IPS DF 6.9 (cell line): ENCODE measurements around the gene TRMT1L.
"Not testable (repeated sequence)": the region's sequence is repeated elsewhere in the genome, so short reads cannot be mapped to it uniquely, and the experiment has no call there.

ENCODE experiments used
- DNase-seq: peaks from one replicate; pipeline ENCODE4 v3.0.0-alpha.2; 2013; ENCODE audit warnings: low read depth, low spot score
- H3K27ac ChIP-seq: one replicate; pipeline ENCODE4 v1.5.1; 2013; ENCODE audit warnings: low read length, control low read depth
- H3K27me3 ChIP-seq: 2 replicates; pipeline ENCODE4 v1.6.1; 2013; ENCODE audit warnings: mild to moderate bottlenecking, low read length; ENCODE audit not compliant: control insufficient read depth, insufficient read depth
- H3K36me3 ChIP-seq: 2 replicates; pipeline ENCODE4 v1.6.1; 2013; ENCODE audit warnings: low read length; ENCODE audit not compliant: control insufficient read depth, insufficient read depth
- H3K4me1 ChIP-seq: 2 replicates; pipeline ENCODE4 v1.6.1; 2013; ENCODE audit warnings: low read length; ENCODE audit not compliant: control insufficient read depth, insufficient read depth
- H3K4me3 ChIP-seq: 2 replicates; pipeline ENCODE4 v1.5.1; 2013; ENCODE audit warnings: mild to moderate bottlenecking, low read length
- H3K9me3 ChIP-seq: 2 replicates; pipeline ENCODE4 v1.6.1; 2013; ENCODE audit warnings: low read length, inconsistent platforms; ENCODE audit not compliant: control insufficient read depth, insufficient read depth
- WGBS: extraction: QIAGEN DNeasy Blood & Tissue Kit; methylation state at CpG from one replicate; pipeline ENCODE4 v1.1.7; 2013; ENCODE audit warnings: mixed read lengths, missing lambda C conversion rate; ENCODE audit not compliant: insufficient read length, insufficient coverage; 5-methylcytosine and 5-hydroxymethylcytosine counted together

Gene TRMT1L, protein sequence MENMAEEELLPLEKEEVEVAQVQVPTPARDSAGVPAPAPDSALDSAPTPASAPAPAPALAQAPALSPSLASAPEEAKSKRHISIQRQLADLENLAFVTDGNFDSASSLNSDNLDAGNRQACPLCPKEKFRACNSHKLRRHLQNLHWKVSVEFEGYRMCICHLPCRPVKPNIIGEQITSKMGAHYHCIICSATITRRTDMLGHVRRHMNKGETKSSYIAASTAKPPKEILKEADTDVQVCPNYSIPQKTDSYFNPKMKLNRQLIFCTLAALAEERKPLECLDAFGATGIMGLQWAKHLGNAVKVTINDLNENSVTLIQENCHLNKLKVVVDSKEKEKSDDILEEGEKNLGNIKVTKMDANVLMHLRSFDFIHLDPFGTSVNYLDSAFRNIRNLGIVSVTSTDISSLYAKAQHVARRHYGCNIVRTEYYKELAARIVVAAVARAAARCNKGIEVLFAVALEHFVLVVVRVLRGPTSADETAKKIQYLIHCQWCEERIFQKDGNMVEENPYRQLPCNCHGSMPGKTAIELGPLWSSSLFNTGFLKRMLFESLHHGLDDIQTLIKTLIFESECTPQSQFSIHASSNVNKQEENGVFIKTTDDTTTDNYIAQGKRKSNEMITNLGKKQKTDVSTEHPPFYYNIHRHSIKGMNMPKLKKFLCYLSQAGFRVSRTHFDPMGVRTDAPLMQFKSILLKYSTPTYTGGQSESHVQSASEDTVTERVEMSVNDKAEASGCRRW

GRCh38 chr1:185156854-185157598, at the start of gene TRMT1L, which contains the start of gene SWT1:
Gene TRMT1L, minus strand, starts transcription at chr1:185156953. Its CDS starts 241 bp downstream, at chr1:185156712.
Gene SWT1, plus strand, starts transcription at chr1:185157167. Its CDS starts 3,675 bp downstream, at chr1:185160842.
- Histone ChIP-seq H3K9me3 (no peaks in the 10 kb centered on the region), H3K4me3 (peak within 1 kb of the TSS; percentile 84), H3K27ac (no peak within 1 kb of the TSS), H3K4me1 (no peaks in the 10 kb centered on the region), H3K27me3 (no peaks in the 10 kb centered on the region), H3K36me3 (no peaks in the 10 kb centered on the region)
- peak; percentile 98 for DNase-seq
- WGBS, result no CpG with 5 or more reads among the region's 63 CpGs

DNA sequence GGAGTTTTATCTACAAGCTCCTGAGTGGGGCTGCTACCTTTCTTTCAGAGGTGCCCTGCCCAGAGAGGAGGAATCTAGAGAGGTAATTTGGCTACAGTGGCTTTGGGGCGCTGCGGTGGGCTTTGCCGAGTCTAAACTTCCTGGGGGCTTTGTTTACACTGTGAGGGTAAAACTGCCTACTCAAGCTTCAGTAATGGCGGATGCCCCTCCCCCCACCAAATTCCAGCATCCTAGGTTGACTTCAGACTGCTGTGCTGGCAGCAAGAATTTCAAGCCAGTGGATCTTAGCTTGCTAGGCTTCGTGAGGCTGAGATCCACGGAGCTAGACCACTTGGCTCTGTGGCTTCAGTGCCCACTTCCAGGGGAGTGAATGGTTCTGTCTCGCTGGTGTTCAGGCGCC, 44.1 kb upstream of the TRMT1L start:
- no CpG with 5 or more reads among the region's 8 CpGs for WGBS
- no peaks in the 10 kb centered on the region for H3K36me3 ChIP-seq
- no peaks in the 10 kb centered on the region for H3K9me3 ChIP-seq
- H3K4me3 ChIP-seq, result no peak overlapping the region
- no peaks in the 10 kb centered on the region for H3K27me3 ChIP-seq
- no peak for DNase-seq
- H3K4me1 ChIP-seq, result no peaks in the 10 kb centered on the region
- no peak overlapping the region for H3K27ac ChIP-seq

GRCh38 chr1:185198712-185199111, 42.0 kb upstream of the TRMT1L start:
- no CpG with 5 or more reads among the region's 4 CpGs for WGBS
- H3K4me1 ChIP-seq, H3K27me3 ChIP-seq, H3K27ac ChIP-seq, H3K36me3 ChIP-seq, H3K4me3 ChIP-seq, DNase-seq, H3K9me3 ChIP-seq: not testable (repeated sequence)

DNA sequence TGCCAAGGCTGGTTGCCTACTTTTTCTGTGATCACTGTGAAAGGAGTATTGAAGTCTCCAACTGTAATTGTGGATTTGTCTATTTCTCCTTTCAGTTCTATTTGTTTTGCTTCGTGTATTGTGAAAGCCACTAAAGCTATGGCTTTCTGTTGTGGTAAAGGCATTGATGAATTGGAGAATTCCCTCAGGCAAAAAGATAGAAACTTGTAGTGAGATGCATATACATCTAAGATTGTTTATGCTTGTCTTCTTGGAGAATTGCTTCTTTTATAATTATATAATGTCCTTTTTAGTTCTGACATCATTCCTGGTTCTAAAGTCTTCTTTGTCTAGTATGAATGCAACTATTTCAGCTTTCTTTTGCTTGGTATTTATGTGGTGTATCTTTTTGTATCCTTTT, 37.0 kb upstream of the TRMT1L start:
- Histone ChIP-seq H3K4me3 (no peak overlapping the region), H3K9me3 (no peaks in the 10 kb centered on the region), H3K4me1 (no peaks in the 10 kb centered on the region), H3K36me3 (no peaks in the 10 kb centered on the region), H3K27ac (no peak overlapping the region), H3K27me3 (no peaks in the 10 kb centered on the region)
- no CpG with 5 or more reads among the region's 1 CpG for WGBS
- DNase-seq, result no peak

DNA sequence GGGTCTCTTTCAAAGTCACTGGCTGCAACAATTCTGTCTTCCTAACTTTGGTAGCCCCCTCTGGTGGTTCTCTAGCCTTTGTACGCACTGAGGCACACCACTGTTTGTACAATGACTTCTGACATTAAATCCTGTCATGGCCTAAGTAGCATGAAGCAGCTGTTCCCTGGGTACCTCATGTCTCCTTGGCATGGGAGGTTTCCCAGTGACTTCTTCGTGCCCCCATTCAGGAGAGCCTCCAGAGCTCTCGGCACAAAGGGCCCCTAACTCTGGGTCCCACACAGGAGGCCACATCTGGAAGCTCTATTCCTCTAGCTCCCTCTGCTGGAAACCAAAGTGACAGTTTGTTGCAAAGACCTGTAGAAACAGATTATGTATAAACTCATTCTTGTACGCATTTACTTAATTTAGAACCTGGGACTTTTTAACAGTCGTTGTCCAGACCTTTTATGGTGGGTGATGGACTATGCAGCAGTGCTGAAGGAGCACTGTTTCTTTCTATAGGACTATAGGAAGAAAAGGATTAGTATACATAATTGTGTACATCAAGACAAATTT, 13.6 kb upstream of the TRMT1L start:
- Histone ChIP-seq H3K4me3 (no peak overlapping the region), H3K27ac (no peak overlapping the region), H3K27me3 (no peaks in the 10 kb centered on the region), H3K4me1 (no peaks in the 10 kb centered on the region), H3K9me3 (no peaks in the 10 kb centered on the region), H3K36me3 (no peaks in the 10 kb centered on the region)
- peak; percentile 50 for DNase-seq
- no CpG with 5 or more reads among the region's 5 CpGs for WGBS

DNA sequence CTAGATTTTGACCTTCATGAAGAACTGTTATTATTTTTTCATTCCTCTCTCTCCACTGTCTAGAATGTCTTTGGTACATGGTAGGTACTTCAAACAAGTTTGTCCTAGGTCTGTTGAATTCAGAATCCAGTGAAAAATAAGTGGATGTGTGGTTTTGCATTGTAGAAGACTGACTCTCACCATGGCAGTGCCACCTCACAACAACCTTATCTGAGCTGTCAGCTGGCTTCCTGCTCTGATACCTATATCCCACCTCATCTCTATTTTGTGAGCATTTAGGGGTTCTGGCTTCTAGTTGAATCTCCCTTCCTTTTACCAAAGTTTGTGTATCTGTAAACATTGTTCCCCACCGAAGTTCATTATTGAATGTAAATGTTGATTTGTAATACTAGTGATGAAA, 9.4 kb upstream of the TRMT1L start:
- DNase-seq, result no peak
- no peaks in the 10 kb centered on the region for H3K27me3 ChIP-seq
- no peak overlapping the region for H3K4me3 ChIP-seq
- H3K9me3 ChIP-seq, result no peaks in the 10 kb centered on the region
- no peaks in the 10 kb centered on the region for H3K36me3 ChIP-seq
- H3K27ac ChIP-seq, result no peak overlapping the region
- no CpG with 5 or more reads among the region's 1 CpG for WGBS
- no peaks in the 10 kb centered on the region for H3K4me1 ChIP-seq

DNA sequence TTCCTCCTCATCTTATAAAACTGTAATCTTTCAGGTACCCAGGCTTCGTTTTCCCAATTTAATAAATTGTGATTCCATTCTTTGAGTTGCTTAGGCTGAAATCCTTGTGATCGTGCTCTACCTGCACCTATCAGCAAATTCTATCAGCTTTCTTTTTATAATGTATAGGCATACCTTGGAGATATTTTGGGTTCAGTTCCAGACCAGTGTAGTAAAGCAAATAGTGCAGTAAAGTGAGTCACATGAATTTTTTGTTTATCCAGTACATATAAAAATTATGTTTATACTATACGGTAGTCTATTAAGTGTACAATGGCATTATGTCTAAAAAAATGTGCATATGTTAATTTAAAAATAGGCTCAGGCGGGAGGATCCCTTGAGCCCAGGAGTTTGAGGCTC, 5.7 kb upstream of the TRMT1L start:
- no peak overlapping the region for H3K27ac ChIP-seq
- no peak overlapping the region for H3K4me3 ChIP-seq
- no CpG with 5 or more reads among the region's 4 CpGs for WGBS
- no peaks in the 10 kb centered on the region for H3K36me3 ChIP-seq
- H3K4me1 ChIP-seq, result no peaks in the 10 kb centered on the region
- no peaks in the 10 kb centered on the region for H3K27me3 ChIP-seq
- no peaks in the 10 kb centered on the region for H3K9me3 ChIP-seq
- no peak for DNase-seq

GRCh38 chr1:185159966-185160365, 3.2 kb upstream of the TRMT1L start:
- DNase-seq, result no peak
- H3K27me3 ChIP-seq, result no peaks in the 10 kb centered on the region
- H3K36me3 ChIP-seq, result no peaks in the 10 kb centered on the region
- no peak overlapping the region for H3K4me3 ChIP-seq
- no peaks in the 10 kb centered on the region for H3K4me1 ChIP-seq
- H3K27ac ChIP-seq, result no peak overlapping the region
- no peaks in the 10 kb centered on the region for H3K9me3 ChIP-seq
- no CpG with 5 or more reads among the region's 3 CpGs for WGBS

DNA sequence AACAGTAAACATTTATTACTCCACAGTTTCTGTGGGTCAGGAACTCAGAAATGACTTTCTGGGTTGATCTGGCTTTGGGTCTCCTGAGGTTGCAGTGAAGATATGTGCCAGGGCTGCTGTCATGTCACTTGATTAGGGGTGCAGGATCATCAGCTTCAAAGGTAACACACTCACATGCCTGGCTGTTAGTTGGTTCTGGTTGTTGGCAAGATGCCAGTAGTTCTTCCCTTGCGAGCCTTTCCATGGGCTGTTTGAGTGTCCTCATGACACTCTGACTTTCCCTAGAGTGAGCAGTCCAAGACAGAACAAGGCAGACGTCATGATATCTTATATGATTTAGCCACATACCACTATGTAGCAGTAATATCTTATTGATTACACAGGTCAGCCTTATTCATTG, 2.0 kb upstream of the TRMT1L start:
- no CpG with 5 or more reads among the region's 2 CpGs for WGBS
- Histone ChIP-seq H3K9me3 (no peaks in the 10 kb centered on the region), H3K36me3 (no peaks in the 10 kb centered on the region), H3K4me3 (no peak overlapping the region), H3K27ac (no peak overlapping the region), H3K4me1 (no peaks in the 10 kb centered on the region), H3K27me3 (no peaks in the 10 kb centered on the region)
- no peak for DNase-seq
